B cell (primary cell): Measurements from ENCODE around the gene MFSD6L.

Experiments
- CTCF ChIP-seq: fragments of 200-600 bp; IDR thresholded peaks from one replicate; pipeline ENCODE4 v1.8.0; 2022; ENCODE audit warnings: antibody characterized with exemption, mild to moderate bottlenecking
- EZH2 ChIP-seq: IDR thresholded peaks from 2 replicates; pipeline ENCODE4 v1.6.1; 2012; ENCODE audit warnings: borderline replicate concordance, low read depth, mild to moderate bottlenecking, moderate library complexity, low read length; ENCODE audit not compliant: insufficient read depth, poor library complexity, severe bottlenecking

GRCh38 chr17:8841844-8842243 is 42.7 kb upstream of the MFSD6L start:
- TF ChIP-seq CTCF (no peak), EZH2 (no peak)
